Measurements from ENCODE around the gene FRMPD2.

The FRMPD2 gene

GRCh38 chr10:48274636-48275035, at the start of gene FRMPD2:
TSS of gene FRMPD2 (minus strand) at chr10:48274696. CDS start at chr10:48274567, 129 bp downstream.
- no peak within 1 kb of the TSS for H3K4me3 ChIP-seq (ENCODE audit: low read depth, low read length)
- TF ChIP-seq CTCF (IDR thresholded peaks at IDR 0.05; ENCODE audit: borderline replicate concordance, insufficient read depth, low read depth, low read length): no peak

GRCh38 chr10:48322017-48322416, 47.5 kb upstream of the FRMPD2 start:
- TF ChIP-seq CTCF (IDR thresholded peaks at IDR 0.05; ENCODE audit: borderline replicate concordance, insufficient read depth, low read depth, low read length): no peak
- no peak overlapping the region for H3K4me3 ChIP-seq (ENCODE audit: low read depth, low read length)

- no peak for TF ChIP-seq CTCF (IDR thresholded peaks at IDR 0.05; ENCODE audit: borderline replicate concordance, insufficient read depth, low read depth, low read length)
- no peak overlapping the region for H3K4me3 ChIP-seq (ENCODE audit: low read depth, low read length)
Measured at GRCh38 chr10:48317321-48317990, 43.0 kb upstream of the FRMPD2 start.

GRCh38 chr10:48316236-48316635, 41.7 kb upstream of the FRMPD2 start:
- no peak for TF ChIP-seq CTCF (IDR thresholded peaks at IDR 0.05; ENCODE audit: borderline replicate concordance, insufficient read depth, low read depth, low read length)
- H3K4me3 ChIP-seq (ENCODE audit: low read depth, low read length): no peak overlapping the region

- H3K4me3 ChIP-seq (ENCODE audit: low read depth, low read length): no peak overlapping the region
- no peak for TF ChIP-seq CTCF (IDR thresholded peaks at IDR 0.05; ENCODE audit: borderline replicate concordance, insufficient read depth, low read depth, low read length)
Measured at GRCh38 chr10:48314107-48314506, 39.6 kb upstream of the FRMPD2 start.

GRCh38 chr10:48309711-48310226, 35.3 kb upstream of the FRMPD2 start:
- 0 out of 2 replicates have a peak, but pooled peaks have one; percentile 5 for TF ChIP-seq CTCF (IDR thresholded peaks at IDR 0.05; ENCODE audit: borderline replicate concordance, insufficient read depth, low read depth, low read length)
- no peak overlapping the region for H3K4me3 ChIP-seq (ENCODE audit: low read depth, low read length)

- peak overlapping the region; percentile 87 for H3K4me3 ChIP-seq (ENCODE audit: low read depth, low read length)
- TF ChIP-seq CTCF (IDR thresholded peaks at IDR 0.05; ENCODE audit: borderline replicate concordance, insufficient read depth, low read depth, low read length): no peak
Measured at GRCh38 chr10:48307711-48308018, 33.2 kb upstream of the FRMPD2 start.

All from GM12875 (cell line).